Muscle of leg (tissue), 11 donors: ENCODE results near the gene GRAMD4. TPM values are rescaled to one million over a fixed set of nuclear protein-coding genes. Genes with fewer than 3 reads are reported as not detected.
"Not testable (repeated sequence)": the region's sequence is repeated elsewhere in the genome, so short reads cannot be mapped to it uniquely, and the experiment has no call there.

ENCODE experiments used
- DNase-seq: peaks from one replicate; pipeline ENCODE4 v3.0.0; 2013
- H3K27ac ChIP-seq: one replicate; pipeline ENCODE4 v1.5.1; 2013; ENCODE audit warnings: mild to moderate bottlenecking, low read length, control low read depth
- H3K27me3 ChIP-seq: one replicate; pipeline ENCODE4 v1.6.1; 2013; ENCODE audit warnings: low read length; ENCODE audit not compliant: control insufficient read depth, insufficient read depth
- H3K36me3 ChIP-seq: one replicate; pipeline ENCODE4 v1.6.1; 2013; ENCODE audit warnings: low read length; ENCODE audit not compliant: control insufficient read depth, insufficient read depth
- H3K4me1 ChIP-seq: one replicate; pipeline ENCODE4 v1.6.1; 2013; ENCODE audit warnings: low read length; ENCODE audit not compliant: control insufficient read depth, insufficient read depth
- H3K4me3 ChIP-seq: one replicate; pipeline ENCODE4 v1.5.1; 2013; ENCODE audit warnings: low read length, control low read depth
- H3K9me3 ChIP-seq: replicated peaks from 2 replicates; pipeline ENCODE4 v1.6.1; 2013; ENCODE audit warnings: low read depth, low read length; ENCODE audit not compliant: control insufficient read depth
- WGBS: methylation state at CpG from one replicate; pipeline ENCODE4 v1.1.5; 2013; ENCODE audit warnings: missing lambda C conversion rate; ENCODE audit not compliant: insufficient coverage; 5-methylcytosine and 5-hydroxymethylcytosine counted together
- polyA plus RNA-seq, 8 donors: library from polyadenylated mRNA; unstranded; fragments of 120-200 nt; gene quantifications; one replicate each; pipeline versions ENCODE4 v1.2.1 to v1.2.3, GENCODE V29; 2013; ENCODE audit warnings: inconsistent platforms in 1 of 8, low replicate concordance in 1 of 8; ENCODE audit not compliant: insufficient read length in 8 of 8, insufficient read depth in 1 of 8
- total RNA-seq: library from RNA; stranded (reverse); fragments of 120-200 nt; gene quantifications from one replicate; pipeline ENCODE4 v1.2.4, GENCODE V29; 2013

Gene GRAMD4
- total and polyA plus RNA-seq, 9 donors, result 10.5 to 19.9 (median 14.0) TPM

- no peak for DNase-seq
- WGBS, result 88% methylated on average over 12 of the region's 12 CpGs
- peaks cover 2% of the 10 kb centered on the region for H3K4me1 ChIP-seq
Measured at GRCh38 chr22:46628756-46629155, 8.6 kb downstream of the GRAMD4 start.

GRCh38 chr22:46629291-46629690 is 9.1 kb downstream of the GRAMD4 start:
- Histone ChIP-seq H3K27me3 (no peaks in the 10 kb centered on the region), H3K36me3 (peaks cover 13% of the 10 kb centered on the region), H3K4me1 (peaks cover 2% of the 10 kb centered on the region), H3K27ac (no peak overlapping the region), H3K9me3 (no peaks in the 10 kb centered on the region), H3K4me3 (no peak overlapping the region)
- 100% methylated on average over 1 of the region's 16 CpGs for WGBS
- no peak for DNase-seq

More at GRCh38 chr22:46628756-46629155, 8.6 kb downstream of the GRAMD4 start:
- Histone ChIP-seq H3K27ac (no peak overlapping the region), H3K4me3 (no peak overlapping the region), H3K9me3 (no peaks in the 10 kb centered on the region), H3K27me3 (no peaks in the 10 kb centered on the region), H3K36me3 (peaks cover 13% of the 10 kb centered on the region)

GRCh38 chr22:46631113-46631512 is 10.9 kb downstream of the GRAMD4 start:
- H3K36me3 ChIP-seq, result peaks cover 13% of the 10 kb centered on the region
- no peak overlapping the region for H3K27ac ChIP-seq
- H3K9me3 ChIP-seq, result no peaks in the 10 kb centered on the region
- WGBS, result 78% methylated on average over 6 of the region's 13 CpGs
- H3K4me1 ChIP-seq, result peaks cover 8% of the 10 kb centered on the region
- H3K4me3 ChIP-seq, result no peak overlapping the region
- no peak for DNase-seq
- H3K27me3 ChIP-seq, result no peaks in the 10 kb centered on the region

GRCh38 chr22:46632646-46633249 is 12.6 kb downstream of the GRAMD4 start:
- H3K4me3 ChIP-seq, result no peak overlapping the region
- WGBS, result 81% methylated on average over 13 of the region's 18 CpGs
- no peaks in the 10 kb centered on the region for H3K27me3 ChIP-seq
- DNase-seq, result no peak
- H3K27ac ChIP-seq, result no peak overlapping the region
- peaks cover 5% of the 10 kb centered on the region for H3K36me3 ChIP-seq
- peaks cover 21% of the 10 kb centered on the region for H3K4me1 ChIP-seq
- no peaks in the 10 kb centered on the region for H3K9me3 ChIP-seq

GRCh38 chr22:46633334-46633890 is 13.2 kb downstream of the GRAMD4 start:
- H3K36me3 ChIP-seq, result peaks cover 2% of the 10 kb centered on the region
- H3K4me1 ChIP-seq, result peaks cover 27% of the 10 kb centered on the region
- no peaks in the 10 kb centered on the region for H3K9me3 ChIP-seq
- 80% methylated on average over 7 of the region's 10 CpGs for WGBS
- no peak for DNase-seq
- H3K27ac ChIP-seq, result no peak overlapping the region
- no peak overlapping the region for H3K4me3 ChIP-seq
- H3K27me3 ChIP-seq, result no peaks in the 10 kb centered on the region

- H3K27ac ChIP-seq, result no peak overlapping the region
- H3K4me3 ChIP-seq, result no peak overlapping the region
- no peak for DNase-seq
- H3K36me3 ChIP-seq, result peaks cover 2% of the 10 kb centered on the region
- H3K27me3 ChIP-seq, result no peaks in the 10 kb centered on the region
- H3K9me3 ChIP-seq, result no peaks in the 10 kb centered on the region
- 85% methylated on average over 8 of the region's 11 CpGs for WGBS
- peaks cover 34% of the 10 kb centered on the region for H3K4me1 ChIP-seq
Measured at GRCh38 chr22:46634011-46634699, 14.0 kb downstream of the GRAMD4 start.

- not testable (repeated sequence) for H3K36me3 ChIP-seq, DNase-seq, H3K4me3 ChIP-seq, H3K27me3 ChIP-seq, H3K27ac ChIP-seq, H3K9me3 ChIP-seq
- WGBS, result 15% methylated on average over 4 of the region's 30 CpGs
- H3K4me1 ChIP-seq, result peaks cover 44% of the 10 kb centered on the region
Measured at GRCh38 chr22:46634973-46635685, 14.9 kb downstream of the GRAMD4 start.

GRCh38 chr22:46635756-46636155 is 15.6 kb downstream of the GRAMD4 start:
- H3K27me3 ChIP-seq, result no peaks in the 10 kb centered on the region
- no peak overlapping the region for H3K4me3 ChIP-seq
- H3K27ac ChIP-seq, result no peak overlapping the region
- peaks cover 49% of the 10 kb centered on the region for H3K4me1 ChIP-seq
- WGBS, result 58% methylated on average over 9 of the region's 11 CpGs
- DNase-seq, result no peak
- H3K9me3 ChIP-seq, result no peaks in the 10 kb centered on the region
- peaks cover 2% of the 10 kb centered on the region for H3K36me3 ChIP-seq

GRCh38 chr22:46636221-46637002 is 16.2 kb downstream of the GRAMD4 start:
- no peaks in the 10 kb centered on the region for H3K27me3 ChIP-seq
- peak; percentile 64 for DNase-seq
- H3K9me3 ChIP-seq, result no peaks in the 10 kb centered on the region
- peaks cover 56% of the 10 kb centered on the region for H3K4me1 ChIP-seq
- H3K36me3 ChIP-seq, result no peaks in the 10 kb centered on the region
- 59% methylated on average over 26 of the region's 29 CpGs for WGBS
- H3K27ac ChIP-seq, result peak overlapping the region; percentile 84
- H3K4me3 ChIP-seq, result no peak overlapping the region
